ENCODE results near the gene MRPL3. TPM values are rescaled to one million over a fixed set of nuclear protein-coding genes. Genes with fewer than 3 reads are reported as not detected.

Gene MRPL3
- total RNA-seq, 1 donor from 2014 or later = 112 TPM

Small RNA genes lying within 50 kb of the gene (small RNA-seq; reads per million reads assigned to genes)
- not detected for gene AC107027.2
- gene SNORA58 = 5.3 reads per million, percentile 90 among the genes with 10 or more reads in this experiment

Other genes starting within 250 kb of the MRPL3 start
- 15.9 TPM for gene NUDT16, start 121.2 kb downstream of the MRPL3 start, total RNA-seq